ENCODE results near the gene RNF220. TPM values are rescaled to one million over a fixed set of nuclear protein-coding genes. Genes with fewer than 3 reads are reported as not detected.

RNF220 gene
- total RNA-seq, 2 donors from 2014 or later = 53.3 to 62.0 TPM

- no peak for TF ChIP-seq CTCF (IDR thresholded peaks at IDR 0.05)
- intact Hi-C loops (cut with DNase I) = no loop called here
- DNase-seq = no peak
- no peaks in the 10 kb centered on the region for H3K9me3 ChIP-seq
- peaks cover 34% of the 10 kb centered on the region for H3K27me3 ChIP-seq
- H3K9ac ChIP-seq (ENCODE audit: low read depth in 2 of 2, low read length in 2 of 2) = no peak overlapping the region
- H3K4me3 ChIP-seq = no peak overlapping the region
- H3K36me3 ChIP-seq = no peaks in the 10 kb centered on the region
- H3K27ac ChIP-seq = no peak overlapping the region
- H3K4me1 ChIP-seq = no peaks in the 10 kb centered on the region
Observed at GRCh38 chr1:44588551-44589210, 183.6 kb downstream of the RNF220 start.

GRCh38 chr1:44590475-44590874 is 185.4 kb downstream of the RNF220 start:
- no peak for DNase-seq
- Histone ChIP-seq H3K9ac (ENCODE audit: low read depth in 2 of 2, low read length in 2 of 2) (no peak overlapping the region), H3K36me3 (no peaks in the 10 kb centered on the region), H3K27me3 (peaks cover 33% of the 10 kb centered on the region), H3K4me3 (no peak overlapping the region), H3K4me1 (no peaks in the 10 kb centered on the region), H3K27ac (no peak overlapping the region), H3K9me3 (no peaks in the 10 kb centered on the region)
- no peak for TF ChIP-seq CTCF (IDR thresholded peaks at IDR 0.05)
- intact Hi-C loops (cut with DNase I) = no loop called here

GRCh38 chr1:44591381-44591780 is 186.3 kb downstream of the RNF220 start:
- TF ChIP-seq CTCF (IDR thresholded peaks at IDR 0.05) = no peak
- DNase-seq = no peak
- Histone ChIP-seq H3K36me3 (no peaks in the 10 kb centered on the region), H3K9me3 (no peaks in the 10 kb centered on the region), H3K9ac (ENCODE audit: low read depth in 2 of 2, low read length in 2 of 2) (no peak overlapping the region), H3K4me1 (no peaks in the 10 kb centered on the region), H3K27me3 (peaks cover 25% of the 10 kb centered on the region), H3K27ac (no peak overlapping the region), H3K4me3 (no peak overlapping the region)
- intact Hi-C loops (cut with DNase I) = no loop called here

GRCh38 chr1:44592208-44593145 is 187.4 kb downstream of the RNF220 start:
- H3K4me1 ChIP-seq = no peaks in the 10 kb centered on the region
- H3K9me3 ChIP-seq = no peaks in the 10 kb centered on the region
- peaks cover 14% of the 10 kb centered on the region for H3K27me3 ChIP-seq
- no peak overlapping the region for H3K9ac ChIP-seq (ENCODE audit: low read depth in 2 of 2, low read length in 2 of 2)
- no peaks in the 10 kb centered on the region for H3K36me3 ChIP-seq
- H3K4me3 ChIP-seq = no peak overlapping the region
- no peak for TF ChIP-seq CTCF (IDR thresholded peaks at IDR 0.05)
- no peak overlapping the region for H3K27ac ChIP-seq
- intact Hi-C loops (cut with DNase I) = no loop called here
- DNase-seq = no peak

GRCh38 chr1:44594353-44594752 is 189.3 kb downstream of the RNF220 start:
- Histone ChIP-seq H3K4me3 (no peak overlapping the region), H3K27me3 (peaks cover 4% of the 10 kb centered on the region), H3K4me1 (no peaks in the 10 kb centered on the region), H3K27ac (no peak overlapping the region), H3K9me3 (no peaks in the 10 kb centered on the region), H3K9ac (ENCODE audit: low read depth in 2 of 2, low read length in 2 of 2) (no peak overlapping the region), H3K36me3 (no peaks in the 10 kb centered on the region)
- no peak for TF ChIP-seq CTCF (IDR thresholded peaks at IDR 0.05)
- intact Hi-C loops (cut with DNase I) = loop anchor here (2.0 kb wide), 1 partner anchor 216 kb away; no protein-coding TSS in a partner anchor
- DNase-seq = no peak

Data from colonic mucosa (tissue), 4 donors.